HG03025 (cell line): ENCODE measurements around the gene GHITM.
"Not testable (repeated sequence)": the region's sequence is repeated elsewhere in the genome, so short reads cannot be mapped to it uniquely, and the experiment has no call there.

Source experiments
- ATAC-seq: cut with Tn5 transposase; IDR thresholded peaks from one replicate; pipeline ENCODE4 v1.9.1; 2021; ENCODE audit warnings: mild to moderate bottlenecking, moderate library complexity; ENCODE audit not compliant: unreplicated experiment, low FRiP score

The GHITM gene

GRCh38 chr10:84140036-84140379 is 699 bp downstream of the GHITM start:
- ATAC-seq: no peak

GRCh38 chr10:84147347-84147746 is 8.0 kb downstream of the GHITM start:
- no peak for ATAC-seq

GRCh38 chr10:84148006-84148597 is 8.8 kb downstream of the GHITM start:
- ATAC-seq: not testable (repeated sequence)

GRCh38 chr10:84149854-84150253 is 10.5 kb downstream of the GHITM start:
- no peak for ATAC-seq

- ATAC-seq: no peak
Observed at GRCh38 chr10:84152769-84153168, 13.5 kb downstream of the GHITM start.

- ATAC-seq: no peak
Observed at GRCh38 chr10:84155521-84155920, 16.2 kb downstream of the GHITM start.

- ATAC-seq: no peak
Observed at GRCh38 chr10:84156009-84156408, 16.7 kb downstream of the GHITM start.

- no peak for ATAC-seq
Observed at GRCh38 chr10:84156768-84157167, 17.5 kb downstream of the GHITM start.

GRCh38 chr10:84158061-84158460 is 18.8 kb downstream of the GHITM start:
- ATAC-seq: no peak

- ATAC-seq: no peak
Observed at GRCh38 chr10:84158550-84158949, 19.2 kb downstream of the GHITM start.

GRCh38 chr10:84159076-84159685 is 19.9 kb downstream of the GHITM start:
- ATAC-seq: no peak

GRCh38 chr10:84160663-84161362 is 21.5 kb downstream of the GHITM start:
- ATAC-seq: no peak

GRCh38 chr10:84163996-84164395 is 24.7 kb downstream of the GHITM start:
- no peak for ATAC-seq

GRCh38 chr10:84164442-84164841 is 25.1 kb downstream of the GHITM start:
- ATAC-seq: no peak

- no peak for ATAC-seq
Observed at GRCh38 chr10:84166620-84167288, 27.4 kb downstream of the GHITM start.

- not testable (repeated sequence) for ATAC-seq
Observed at GRCh38 chr10:84167289-84167653, 28.0 kb downstream of the GHITM start.

GRCh38 chr10:84168382-84168781 is 29.1 kb downstream of the GHITM start:
- not testable (repeated sequence) for ATAC-seq

GRCh38 chr10:84171237-84171636 is 31.9 kb downstream of the GHITM start:
- not testable (repeated sequence) for ATAC-seq

GRCh38 chr10:84171700-84172466 is 32.6 kb downstream of the GHITM start:
- ATAC-seq: peak; percentile 26

GRCh38 chr10:84172467-84173356 is 33.4 kb downstream of the GHITM start:
- peak; percentile 60 for ATAC-seq
